GM21528 (cell line): ENCODE measurements around the gene GPSM1.

ENCODE experiments used
- ATAC-seq: cut with Tn5 transposase; IDR thresholded peaks from one replicate; pipeline ENCODE4 v1.9.1; 2021; ENCODE audit warnings: mild to moderate bottlenecking, moderate library complexity; ENCODE audit not compliant: unreplicated experiment, low FRiP score

The GPSM1 gene

GRCh38 chr9:136289651-136290507 is 37.5 kb upstream of the GPSM1 start:
- ATAC-seq = no peak

GRCh38 chr9:136290508-136291000 is 36.8 kb upstream of the GPSM1 start:
- ATAC-seq = no peak

- ATAC-seq = no peak
Measured at GRCh38 chr9:136291306-136292025, 35.9 kb upstream of the GPSM1 start.

DNA sequence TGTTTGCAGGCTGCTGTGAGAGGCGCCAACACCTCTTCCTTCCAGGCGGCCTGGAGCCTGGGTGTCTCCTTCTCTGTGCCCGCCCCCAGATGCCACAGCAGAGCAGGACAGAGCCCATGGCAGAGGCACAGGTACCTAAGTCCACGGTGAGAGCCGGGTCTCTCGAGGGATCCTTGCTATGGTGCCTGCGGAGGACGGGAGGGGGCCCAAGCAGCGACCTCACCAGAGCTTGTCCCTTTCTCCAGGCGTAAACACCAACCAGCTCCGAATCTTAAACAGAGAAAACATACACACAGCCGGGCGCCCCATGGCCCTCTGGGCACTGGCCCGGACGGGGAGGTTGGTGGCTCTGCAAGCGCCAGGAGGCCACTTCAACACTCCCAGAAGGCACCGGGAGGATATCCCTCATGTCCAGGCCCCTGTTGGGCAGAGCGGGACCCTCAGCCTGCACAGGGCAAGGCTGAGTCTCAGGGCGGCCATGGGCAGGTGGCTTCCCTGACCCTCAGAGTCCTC is 35.3 kb upstream of the GPSM1 start:
- no peak for ATAC-seq

DNA sequence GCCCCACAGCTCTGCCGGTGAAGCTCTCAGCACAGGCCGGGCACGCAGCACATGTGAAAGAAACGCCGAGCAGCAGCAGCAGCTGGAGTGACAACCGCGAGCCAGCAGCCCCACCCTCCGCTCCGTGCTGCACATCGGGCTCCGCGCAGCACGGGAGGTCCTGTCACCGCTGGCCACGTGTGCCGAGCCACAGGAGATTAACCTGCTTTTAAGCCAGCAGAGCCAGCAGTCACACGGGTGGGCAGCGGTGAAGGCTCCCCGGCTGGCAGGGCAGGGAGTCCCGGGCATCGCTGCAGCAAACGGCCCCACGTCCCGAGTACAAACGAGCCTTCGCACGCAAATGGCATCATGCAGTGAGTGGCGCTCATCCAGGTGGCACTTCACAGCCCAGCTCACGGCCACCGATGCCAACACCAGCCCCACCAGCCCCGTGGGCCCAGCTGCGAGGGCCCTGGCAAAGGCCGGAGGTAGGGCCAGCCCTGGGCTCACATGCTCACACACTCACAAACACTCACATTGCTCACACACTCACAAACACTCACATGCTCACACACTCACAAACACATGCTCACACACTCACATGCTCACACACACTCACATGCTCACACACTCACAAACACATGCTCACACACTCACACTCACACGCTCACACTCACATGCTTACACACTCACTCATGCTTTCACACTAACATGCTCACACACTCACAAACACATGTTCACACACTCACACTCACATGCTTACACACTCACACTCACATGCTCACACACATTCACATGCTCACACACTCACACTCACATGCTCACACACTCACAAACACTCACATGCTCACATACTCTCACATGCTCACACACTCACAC is 34.5 kb upstream of the GPSM1 start:
- ATAC-seq = no peak

DNA sequence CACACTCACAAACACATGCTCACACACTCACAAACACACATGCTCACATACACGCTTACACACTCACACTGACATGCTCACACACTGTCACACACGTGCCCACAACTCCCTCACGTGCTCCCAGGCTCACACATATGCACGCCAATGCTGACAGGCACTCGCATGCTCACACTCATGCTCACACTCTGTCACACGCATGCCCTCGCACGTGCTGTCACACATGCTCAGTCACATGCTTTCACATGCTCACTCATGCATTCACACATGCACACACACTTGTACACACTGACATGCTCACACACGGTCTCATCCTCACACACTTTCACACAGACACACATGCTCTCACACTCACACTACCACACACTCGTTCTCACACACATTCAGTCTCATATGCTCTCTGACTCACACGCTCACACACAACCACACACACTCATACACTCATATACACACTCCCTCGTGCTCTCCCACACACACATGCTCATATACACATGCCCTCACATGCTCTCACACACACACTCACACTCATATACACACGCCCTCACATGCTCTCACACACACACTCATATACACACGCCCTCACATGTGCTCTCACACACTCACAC is 33.8 kb upstream of the GPSM1 start:
- ATAC-seq = no peak

DNA sequence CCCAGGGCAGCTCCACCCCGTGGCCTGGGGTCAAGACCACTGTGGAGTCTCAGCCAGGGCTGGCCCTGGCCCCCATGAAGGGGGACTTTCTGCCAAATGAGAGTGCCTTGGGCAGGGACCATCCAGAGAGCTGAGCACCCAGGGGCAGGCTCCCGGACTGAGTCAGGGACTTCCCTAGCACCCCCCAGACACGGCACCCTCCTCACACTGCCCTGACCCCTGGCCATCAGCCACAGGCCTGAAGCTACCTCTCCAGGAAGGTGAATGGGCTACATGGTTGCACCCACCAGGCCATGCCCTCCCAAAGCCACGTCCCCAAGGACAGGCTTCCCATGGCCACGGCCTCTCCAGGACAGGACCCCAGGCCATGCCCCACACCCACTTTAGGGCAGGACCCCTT is 32.9 kb upstream of the GPSM1 start:
- no peak for ATAC-seq

GRCh38 chr9:136295055-136295454 is 32.3 kb upstream of the GPSM1 start:
- no peak for ATAC-seq

GRCh38 chr9:136295542-136296433 is 31.6 kb upstream of the GPSM1 start:
- no peak for ATAC-seq

DNA sequence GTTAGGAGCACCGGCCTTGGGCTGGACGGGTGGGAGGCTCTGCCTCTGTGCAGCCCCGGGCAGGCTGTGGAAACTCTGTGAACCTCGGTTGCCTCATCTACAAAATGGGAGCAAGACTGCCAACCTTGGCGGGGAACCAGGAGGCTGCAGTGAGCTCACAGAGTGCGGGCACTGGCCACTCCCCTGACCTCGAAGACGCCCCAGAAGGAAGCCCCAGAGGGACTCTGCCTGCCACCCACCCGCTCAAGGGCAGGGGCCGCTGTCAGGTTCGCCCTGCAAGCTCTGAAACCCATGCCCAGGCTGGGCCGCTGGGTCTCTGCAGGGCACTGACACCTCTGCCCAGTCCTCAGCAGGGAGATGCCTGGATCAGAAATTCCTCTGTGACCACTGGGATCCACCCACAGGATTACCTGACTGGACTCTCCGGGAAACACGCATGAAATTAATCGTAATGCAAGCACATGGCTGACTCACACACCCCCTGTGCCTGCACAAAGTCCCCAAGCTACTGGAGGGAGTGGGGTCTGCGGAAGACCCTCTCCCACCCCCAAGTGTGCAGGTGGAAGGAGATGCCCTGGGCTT is 30.8 kb upstream of the GPSM1 start:
- no peak for ATAC-seq

- no peak for ATAC-seq
Measured at GRCh38 chr9:136297016-136297691, 30.2 kb upstream of the GPSM1 start.

- no peak for ATAC-seq
Measured at GRCh38 chr9:136297766-136298735, 29.3 kb upstream of the GPSM1 start.

DNA sequence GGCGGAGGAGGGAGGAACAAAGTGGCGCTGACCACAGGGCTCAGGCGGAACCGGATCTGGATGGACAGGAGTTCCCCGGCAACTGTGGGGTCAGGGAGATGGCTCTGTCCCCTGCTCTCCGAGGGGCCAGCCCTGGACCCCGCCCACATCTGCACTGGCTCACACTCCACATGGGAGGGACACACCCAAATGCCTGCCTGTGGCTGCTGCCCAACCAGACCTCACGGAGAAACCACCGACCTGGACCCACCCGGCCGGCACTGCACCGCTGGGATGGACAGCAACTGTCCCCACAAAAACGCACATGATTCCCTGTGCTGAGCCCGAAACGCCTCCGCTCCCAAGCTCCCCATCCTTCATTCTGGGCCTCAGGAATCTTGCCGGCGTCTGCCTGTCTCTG is 28.2 kb upstream of the GPSM1 start:
- ATAC-seq = no peak

- no peak for ATAC-seq
Measured at GRCh38 chr9:136299541-136299940, 27.8 kb upstream of the GPSM1 start.

DNA sequence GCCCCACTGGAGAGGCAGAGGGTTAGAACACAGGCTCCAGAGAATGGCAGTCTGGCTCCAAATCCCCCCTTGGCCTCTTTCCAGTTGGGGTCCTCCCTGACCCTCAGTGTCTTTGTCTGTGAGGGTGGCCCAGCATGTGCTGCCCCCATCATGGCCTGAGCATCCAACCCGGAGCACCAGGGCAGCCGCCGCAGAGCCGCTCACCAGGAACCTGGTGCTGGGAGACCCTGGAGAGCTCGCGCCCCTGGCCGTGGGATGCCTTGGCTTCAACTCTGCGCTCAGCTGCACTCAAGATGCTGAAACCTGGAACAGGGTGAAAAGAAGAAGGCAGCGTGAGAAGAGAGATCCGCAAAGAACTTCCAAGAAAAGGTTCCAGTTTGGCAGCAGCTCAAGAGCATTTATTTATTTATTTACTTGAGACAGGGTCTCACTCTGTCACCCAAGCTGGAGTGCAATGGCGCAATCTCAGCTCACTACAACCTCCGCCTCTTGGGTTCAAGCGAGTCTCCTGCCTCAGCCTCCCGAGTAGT is 27.3 kb upstream of the GPSM1 start:
- ATAC-seq = no peak

- no peak for ATAC-seq
Measured at GRCh38 chr9:136300866-136301265, 26.5 kb upstream of the GPSM1 start.

GRCh38 chr9:136302527-136302926 is 24.8 kb upstream of the GPSM1 start:
- no peak for ATAC-seq
